Measurements from ENCODE around the gene PIP4K2C.

DNA sequence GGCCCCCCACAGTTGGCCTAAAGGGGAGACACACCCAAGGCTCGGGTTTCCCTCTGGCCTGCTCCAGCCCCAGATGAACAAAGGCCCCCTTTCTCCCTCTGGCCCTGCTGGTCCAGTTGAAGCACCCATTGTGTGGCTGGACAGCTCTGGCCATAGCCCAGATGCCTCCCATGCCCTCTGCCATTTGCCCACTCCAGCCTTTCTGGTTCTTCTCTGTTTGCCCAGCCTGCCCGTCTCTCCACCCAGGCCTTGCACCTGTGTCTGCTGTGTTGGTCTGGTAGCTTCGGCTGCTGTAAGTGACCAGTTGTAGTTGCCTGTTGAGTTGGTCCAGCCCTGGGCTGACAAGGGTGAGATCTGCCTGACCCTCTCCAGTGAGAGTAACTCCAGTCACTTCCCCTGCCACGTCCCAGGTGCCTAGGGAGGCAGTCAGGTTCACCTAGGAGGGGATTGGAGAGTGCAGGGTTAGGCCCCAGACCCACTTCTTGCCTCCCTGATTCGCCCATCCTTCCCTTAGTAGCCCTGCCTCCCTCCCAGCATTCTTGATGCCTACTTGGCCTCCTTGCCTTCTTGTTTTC is 39.0 kb downstream of the PIP4K2C start:
- no peak for TF ChIP-seq POLR2A (IDR thresholded peaks at IDR 0.05)
- TF ChIP-seq, protein P1, sequence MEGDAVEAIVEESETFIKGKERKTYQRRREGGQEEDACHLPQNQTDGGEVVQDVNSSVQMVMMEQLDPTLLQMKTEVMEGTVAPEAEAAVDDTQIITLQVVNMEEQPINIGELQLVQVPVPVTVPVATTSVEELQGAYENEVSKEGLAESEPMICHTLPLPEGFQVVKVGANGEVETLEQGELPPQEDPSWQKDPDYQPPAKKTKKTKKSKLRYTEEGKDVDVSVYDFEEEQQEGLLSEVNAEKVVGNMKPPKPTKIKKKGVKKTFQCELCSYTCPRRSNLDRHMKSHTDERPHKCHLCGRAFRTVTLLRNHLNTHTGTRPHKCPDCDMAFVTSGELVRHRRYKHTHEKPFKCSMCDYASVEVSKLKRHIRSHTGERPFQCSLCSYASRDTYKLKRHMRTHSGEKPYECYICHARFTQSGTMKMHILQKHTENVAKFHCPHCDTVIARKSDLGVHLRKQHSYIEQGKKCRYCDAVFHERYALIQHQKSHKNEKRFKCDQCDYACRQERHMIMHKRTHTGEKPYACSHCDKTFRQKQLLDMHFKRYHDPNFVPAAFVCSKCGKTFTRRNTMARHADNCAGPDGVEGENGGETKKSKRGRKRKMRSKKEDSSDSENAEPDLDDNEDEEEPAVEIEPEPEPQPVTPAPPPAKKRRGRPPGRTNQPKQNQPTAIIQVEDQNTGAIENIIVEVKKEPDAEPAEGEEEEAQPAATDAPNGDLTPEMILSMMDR (IDR thresholded peaks at IDR 0.05), result no peak

Measured in right lobe of liver (tissue), 4 donors.